Spleen (tissue), 7 donors: ENCODE results near the gene AKAP5.

Experiments
- POLR2A ChIP-seq, 3 donors: fragments of 450-650 bp; IDR thresholded peaks; one replicate each; pipeline ENCODE4 v1.5.1; 2017; ENCODE audit warnings: antibody characterized with exemption in 3 of 3, mild to moderate bottlenecking in 1 of 3
- TF ChIP-seq, protein P1 (sequence below), 11 experiments: fragments of 200-600 bp in 7 of 11; fragments of 450-650 bp in 4 of 11; sonication (generic) in 4 of 11; IDR thresholded peaks in 8 of 11; conservative IDR thresholded peaks in 3 of 11; 1 replicate in 7 of 11; 2 replicates in 4 of 11; pipeline versions ENCODE4 v1.4.0 to v1.8.0; 2016 to 2021; ENCODE audit warnings: antibody characterized with exemption in 11 of 11, inconsistent platforms in 4 of 11, mild to moderate bottlenecking in 1 of 11
- donor health status: DM: no; HTN: no; CAD: no; lungs with moderate emphysema.
- donor health status: DM: no; HTN: no; CAD: no.
- donor health status: DM: no; HTN: no; CAD: no.

DNA sequence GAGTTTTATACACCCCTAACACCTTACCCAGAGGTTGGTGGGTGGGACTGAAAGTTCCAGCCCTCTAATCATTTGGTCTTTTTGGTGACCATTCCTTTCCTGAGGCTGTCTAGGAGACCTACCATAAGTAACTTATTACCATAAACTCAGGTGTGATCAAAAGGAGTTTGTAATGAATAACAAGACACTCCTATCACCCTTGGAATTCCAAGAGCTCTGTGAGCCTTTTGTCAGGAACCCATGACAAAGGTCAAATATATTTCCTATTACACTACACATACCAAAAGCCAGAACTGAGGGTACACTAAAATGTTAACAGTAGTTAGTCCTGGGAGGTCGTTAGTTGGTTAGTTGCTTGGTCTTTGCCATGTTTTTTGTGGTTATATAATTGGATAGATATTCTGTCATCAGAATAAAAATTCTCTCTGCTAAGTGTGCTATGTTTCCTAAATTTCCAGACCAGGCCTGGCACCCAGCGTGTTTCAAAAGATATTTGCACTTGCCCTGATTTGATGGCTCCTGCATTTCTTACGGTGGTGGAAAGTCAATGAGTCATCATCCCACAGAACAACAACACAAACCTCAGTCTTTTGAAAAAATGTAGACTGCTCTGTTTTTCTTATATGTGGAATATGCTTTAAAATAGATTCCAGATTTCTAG lies 27.0 kb upstream of the AKAP5 start:
- TF ChIP-seq, protein P1, sequence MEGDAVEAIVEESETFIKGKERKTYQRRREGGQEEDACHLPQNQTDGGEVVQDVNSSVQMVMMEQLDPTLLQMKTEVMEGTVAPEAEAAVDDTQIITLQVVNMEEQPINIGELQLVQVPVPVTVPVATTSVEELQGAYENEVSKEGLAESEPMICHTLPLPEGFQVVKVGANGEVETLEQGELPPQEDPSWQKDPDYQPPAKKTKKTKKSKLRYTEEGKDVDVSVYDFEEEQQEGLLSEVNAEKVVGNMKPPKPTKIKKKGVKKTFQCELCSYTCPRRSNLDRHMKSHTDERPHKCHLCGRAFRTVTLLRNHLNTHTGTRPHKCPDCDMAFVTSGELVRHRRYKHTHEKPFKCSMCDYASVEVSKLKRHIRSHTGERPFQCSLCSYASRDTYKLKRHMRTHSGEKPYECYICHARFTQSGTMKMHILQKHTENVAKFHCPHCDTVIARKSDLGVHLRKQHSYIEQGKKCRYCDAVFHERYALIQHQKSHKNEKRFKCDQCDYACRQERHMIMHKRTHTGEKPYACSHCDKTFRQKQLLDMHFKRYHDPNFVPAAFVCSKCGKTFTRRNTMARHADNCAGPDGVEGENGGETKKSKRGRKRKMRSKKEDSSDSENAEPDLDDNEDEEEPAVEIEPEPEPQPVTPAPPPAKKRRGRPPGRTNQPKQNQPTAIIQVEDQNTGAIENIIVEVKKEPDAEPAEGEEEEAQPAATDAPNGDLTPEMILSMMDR (IDR thresholded peaks at IDR 0.05 in 8 of 11, conservative IDR thresholded peaks at IDR 0.05 in 3 of 11): no peak
- TF ChIP-seq POLR2A (IDR thresholded peaks at IDR 0.05): no peak
